Measurements from ENCODE around the gene GRID2.

The GRID2 gene

GRCh38 chr4:92776080-92776479 lies 472.3 kb downstream of the GRID2 start:
- DNase-seq: no peak

- no peak for DNase-seq
Measured at GRCh38 chr4:92789741-92790140, 486.0 kb downstream of the GRID2 start.

DNA sequence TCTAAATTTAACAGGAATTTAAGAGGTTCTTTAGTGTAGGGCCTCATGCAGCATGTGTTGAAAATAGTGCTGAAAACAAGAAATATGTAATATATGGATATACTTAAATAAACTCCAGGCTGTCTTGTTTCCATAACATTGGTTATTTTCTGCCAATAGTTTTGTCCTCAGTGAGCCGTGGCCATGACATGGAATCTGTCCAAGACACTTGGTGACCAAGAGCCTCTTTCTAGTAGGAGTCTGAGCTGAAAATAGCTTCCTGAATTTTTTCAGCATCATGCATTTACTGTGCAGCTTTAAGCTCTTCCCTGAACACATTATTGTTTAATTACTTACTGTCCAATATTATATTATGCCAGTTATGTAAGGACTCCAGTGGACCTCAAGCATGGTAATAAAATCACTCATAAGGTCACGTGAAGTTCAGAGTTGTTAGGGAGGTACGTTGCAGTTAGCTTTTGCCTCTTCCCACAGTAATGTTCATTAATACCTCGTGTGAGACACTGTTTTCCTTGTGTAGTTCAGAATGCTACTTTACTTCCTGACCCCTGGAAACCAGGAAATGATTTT lies 488.2 kb downstream of the GRID2 start:
- DNase-seq: no peak

DNA sequence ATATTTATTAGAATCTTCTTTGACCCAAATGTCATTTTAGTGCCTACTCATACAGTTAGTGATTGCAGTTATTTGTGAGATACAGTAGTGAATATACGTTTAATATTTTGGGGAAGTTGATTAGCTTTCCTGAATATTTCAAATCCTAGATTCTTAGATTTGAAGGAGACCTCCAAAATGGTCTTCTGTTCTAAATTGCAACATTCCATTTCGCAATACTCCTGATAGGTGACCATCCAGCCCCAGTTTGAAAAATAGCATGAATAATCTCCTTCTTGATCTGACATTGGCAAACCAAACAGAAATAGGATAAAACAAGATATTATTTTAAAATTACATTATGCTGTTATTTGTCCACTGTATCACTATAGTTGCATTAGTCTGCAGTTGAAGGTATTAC lies 505.6 kb downstream of the GRID2 start:
- no peak for DNase-seq

- no peak for DNase-seq
Measured at GRCh38 chr4:92812652-92813051, 508.9 kb downstream of the GRID2 start.

GRCh38 chr4:92814677-92815076 lies 510.9 kb downstream of the GRID2 start:
- DNase-seq: no peak

GRCh38 chr4:92825256-92825655 lies 521.5 kb downstream of the GRID2 start:
- DNase-seq: no peak

DNA sequence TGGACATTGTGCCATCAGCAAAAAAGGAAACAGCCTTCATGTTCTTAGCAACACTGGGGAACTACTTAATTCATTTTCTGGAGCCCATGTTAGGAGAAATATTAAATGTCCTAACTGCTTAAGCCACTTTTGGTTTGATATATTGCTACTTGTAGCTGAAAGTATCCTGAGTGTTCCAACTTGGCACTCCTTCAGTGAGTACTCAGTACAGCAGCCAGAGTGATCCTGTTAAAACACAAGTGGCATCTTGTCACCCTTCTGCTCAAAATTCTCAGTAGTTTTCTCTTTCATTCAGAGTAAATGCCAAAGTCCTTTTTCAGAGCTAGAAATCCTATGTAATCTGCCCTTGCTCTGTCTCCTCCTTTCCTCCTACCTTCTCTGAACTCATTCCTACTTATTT lies 522.0 kb downstream of the GRID2 start:
- DNase-seq: no peak

- no peak for DNase-seq
Measured at GRCh38 chr4:92830771-92831170, 527.0 kb downstream of the GRID2 start.

GRCh38 chr4:92840880-92841279 lies 537.1 kb downstream of the GRID2 start:
- DNase-seq: no peak

GRCh38 chr4:92843784-92844183 lies 540.0 kb downstream of the GRID2 start:
- no peak for DNase-seq

DNA sequence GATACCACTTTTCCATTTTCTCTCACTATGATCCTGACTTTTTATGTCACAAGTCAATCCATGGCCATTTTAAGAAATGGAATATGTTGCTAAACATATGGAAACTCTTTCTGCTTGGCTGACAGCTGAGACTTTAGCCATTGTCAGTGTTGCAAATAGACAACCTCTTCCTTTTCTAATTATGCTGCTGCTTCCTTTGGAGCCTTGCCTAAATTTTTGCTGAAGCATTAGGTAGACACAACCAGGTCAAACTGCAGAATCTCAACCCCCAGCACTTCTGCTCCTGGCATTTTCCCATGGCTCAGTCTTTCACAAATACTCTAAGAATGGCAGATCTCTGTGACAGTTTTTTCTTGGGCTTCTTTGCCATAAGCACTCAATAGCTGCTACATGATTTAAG lies 543.3 kb downstream of the GRID2 start:
- no peak for DNase-seq

DNA sequence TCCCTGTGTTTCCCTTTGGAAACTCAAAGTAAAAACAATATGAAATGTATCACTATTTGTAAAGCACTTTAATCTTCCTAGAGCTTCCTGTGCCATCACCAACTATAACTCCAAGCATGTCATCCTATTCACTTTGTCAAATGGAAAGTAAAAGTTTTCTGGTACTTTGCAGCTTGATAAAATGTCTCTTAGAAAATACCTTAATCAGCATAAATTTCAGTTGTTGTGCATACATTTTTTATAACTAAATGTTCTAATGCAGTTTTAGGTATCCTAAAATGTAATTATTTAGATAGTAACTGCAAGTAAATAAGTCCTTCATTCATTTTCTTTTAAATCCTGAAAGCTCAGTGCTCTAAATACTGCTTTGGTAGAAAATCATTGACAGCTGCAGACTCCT lies 558.7 kb downstream of the GRID2 start:
- DNase-seq: no peak

DNA sequence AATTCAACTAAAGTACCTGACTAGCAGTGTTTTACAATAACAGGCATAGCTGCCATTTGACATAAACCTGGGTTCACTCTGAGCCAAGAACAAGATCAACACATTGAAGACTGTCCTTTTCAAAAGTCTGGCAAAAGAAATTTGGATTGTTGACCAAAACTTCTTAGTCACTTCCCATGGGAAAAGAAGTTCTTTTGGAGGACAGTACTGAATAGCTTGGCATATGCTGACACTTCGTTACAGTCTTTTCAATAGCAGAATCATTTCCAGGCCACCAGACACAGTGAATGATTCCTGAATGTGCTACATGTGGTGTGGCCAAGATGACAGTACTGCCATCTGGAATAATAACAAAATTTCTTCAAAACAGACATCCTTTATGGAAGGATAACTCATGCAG lies 560.3 kb downstream of the GRID2 start:
- DNase-seq: no peak

GRCh38 chr4:92872604-92873003 lies 568.8 kb downstream of the GRID2 start:
- DNase-seq: no peak

GRCh38 chr4:92885632-92886031 lies 581.9 kb downstream of the GRID2 start:
- no peak for DNase-seq

- DNase-seq: no peak
Measured at GRCh38 chr4:92952426-92952825, 648.7 kb downstream of the GRID2 start.

DNA sequence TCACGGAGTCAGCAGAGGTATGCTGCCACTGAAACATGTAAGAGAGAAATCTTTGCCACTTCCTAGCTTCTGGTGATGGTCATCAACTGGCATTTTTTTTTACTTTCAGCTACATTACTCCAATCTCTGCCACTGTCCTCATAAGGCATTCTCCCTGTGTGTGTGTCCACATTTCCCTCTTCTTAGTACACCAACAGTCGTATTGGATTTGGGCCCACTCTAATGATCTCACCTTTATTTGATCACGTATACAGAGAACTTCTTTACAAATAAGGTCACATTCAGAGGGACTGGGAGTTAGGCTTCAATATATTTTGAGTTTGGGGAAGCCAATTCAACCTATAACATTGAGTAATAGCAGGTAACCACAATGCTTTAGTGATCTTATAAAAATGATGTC lies 649.1 kb downstream of the GRID2 start:
- DNase-seq: no peak

DNA sequence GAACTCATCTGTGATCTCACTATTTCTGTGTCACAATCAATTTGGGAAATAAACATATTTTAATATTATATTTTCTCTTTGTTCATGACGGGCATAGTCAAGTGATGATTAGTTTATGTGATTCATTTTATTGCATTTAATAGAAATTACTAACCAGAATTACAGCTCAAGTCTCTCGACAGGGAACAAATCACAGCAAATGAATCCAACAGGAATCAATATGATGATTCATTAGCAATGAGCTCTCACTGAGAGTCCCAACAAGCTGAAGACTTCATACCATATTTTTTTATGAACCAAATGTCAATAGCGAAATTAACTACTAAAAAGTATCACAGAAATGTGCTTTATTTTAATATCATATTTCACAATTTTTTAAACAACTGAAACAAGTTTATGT lies 649.7 kb downstream of the GRID2 start:
- no peak for DNase-seq

DNA sequence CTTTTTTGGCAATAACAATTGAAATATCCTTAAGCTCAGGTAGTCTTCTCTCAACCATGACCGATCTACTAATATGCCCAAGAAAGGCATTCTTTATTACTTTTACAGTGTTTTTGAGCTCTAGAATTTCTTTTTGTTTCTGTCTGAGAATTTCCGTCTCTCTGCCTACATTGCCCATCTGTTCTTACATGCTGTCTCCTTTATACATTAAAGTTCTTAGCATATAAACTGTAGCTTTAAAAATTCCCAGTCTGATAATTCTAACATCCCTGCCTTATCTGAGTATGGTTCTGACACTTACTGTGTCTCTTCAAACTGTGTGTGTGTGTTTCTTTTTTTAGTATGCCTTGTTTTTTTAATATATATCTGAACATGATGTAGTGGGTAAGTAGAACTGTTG lies 658.1 kb downstream of the GRID2 start:
- no peak for DNase-seq

- DNase-seq: no peak
Measured at GRCh38 chr4:92962831-92963230, 659.1 kb downstream of the GRID2 start.

DNA sequence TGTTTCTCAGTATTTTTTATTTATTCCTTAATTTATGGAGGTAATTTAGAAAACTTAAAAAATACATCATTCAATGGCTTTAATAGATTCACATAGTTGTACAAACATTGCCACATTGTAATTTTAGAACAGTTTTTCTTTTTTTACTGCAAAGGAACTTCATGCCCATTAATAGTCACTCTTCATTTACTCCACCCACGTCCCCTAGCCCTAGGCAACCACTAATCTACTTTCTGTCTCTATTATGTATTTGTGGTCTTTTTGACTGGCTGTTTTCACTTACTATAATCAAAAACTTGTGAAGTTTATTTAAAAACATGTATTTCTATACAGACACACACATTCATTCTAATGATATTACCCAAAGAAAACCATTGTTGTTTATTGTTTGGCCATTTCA lies 664.8 kb downstream of the GRID2 start:
- DNase-seq: no peak

GRCh38 chr4:92968996-92969395 lies 665.2 kb downstream of the GRID2 start:
- no peak for DNase-seq

DNA sequence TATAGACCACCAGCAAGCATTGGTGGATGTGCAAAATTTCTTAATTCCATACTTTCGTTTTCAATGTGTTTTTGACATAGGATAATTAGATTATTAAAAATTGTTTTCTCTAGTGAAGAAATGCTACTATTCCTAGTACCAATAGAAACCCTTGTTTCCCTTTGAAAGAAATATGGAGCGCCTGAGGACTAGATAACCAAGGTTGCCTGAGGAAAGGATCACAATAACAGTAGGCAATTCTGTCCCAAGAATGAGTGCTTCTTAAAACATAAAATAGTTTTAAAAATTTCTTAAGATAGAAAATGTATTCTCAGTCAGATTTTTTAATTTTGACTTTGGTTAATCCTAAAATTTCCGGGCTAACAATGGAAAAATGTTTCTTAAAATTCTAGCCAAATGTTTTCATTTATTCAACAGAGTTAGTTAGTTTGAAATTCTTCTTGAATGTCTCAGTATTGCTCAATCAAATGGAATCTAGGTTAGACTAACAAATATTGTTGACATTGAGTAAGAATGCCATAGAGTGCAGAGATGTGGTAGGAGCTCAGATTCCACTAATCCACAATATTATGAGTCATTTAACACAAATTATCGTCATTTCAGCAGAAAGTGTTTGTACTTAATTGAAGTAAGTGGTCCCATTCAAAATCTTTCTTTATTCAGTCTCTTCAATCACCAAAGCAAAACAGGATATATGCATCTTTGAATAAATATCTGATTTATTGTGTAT lies 666.0 kb downstream of the GRID2 start:
- no peak for DNase-seq

DNA sequence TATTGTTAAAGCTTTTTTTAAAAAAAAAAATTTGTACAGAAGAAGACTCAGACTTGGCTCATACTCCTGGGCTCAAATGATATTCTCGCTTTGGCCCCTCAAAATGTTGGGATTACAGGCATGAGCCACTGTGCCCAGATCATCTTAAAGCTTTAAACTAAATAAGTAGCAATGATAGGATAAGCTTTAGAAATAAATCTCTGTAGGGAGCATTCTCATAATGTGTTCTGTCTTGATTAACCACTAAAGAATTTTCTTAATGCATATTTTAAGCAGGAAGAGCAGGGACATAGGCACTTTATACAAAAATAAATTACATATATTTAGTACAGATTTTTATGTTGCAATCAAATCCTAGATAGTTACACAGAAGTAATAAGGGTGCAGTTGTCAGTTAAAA lies 667.2 kb downstream of the GRID2 start:
- DNase-seq: no peak
